C1 segment of cervical spinal cord (tissue), 14 donors: ENCODE data around the gene SRSF2.
A peak's percentile ranks its signal among the peaks of the same experiment; 100 is the strongest.
"Not testable (repeated sequence)": the region's sequence is repeated elsewhere in the genome, so short reads cannot be mapped to it uniquely, and the experiment has no call there.

Experiments used
- DNase-seq, 14 donors: peaks; one replicate each; lab custom pipeline; 2025; lab: John Stamatoyannopoulos, UW

SRSF2 gene

DNA sequence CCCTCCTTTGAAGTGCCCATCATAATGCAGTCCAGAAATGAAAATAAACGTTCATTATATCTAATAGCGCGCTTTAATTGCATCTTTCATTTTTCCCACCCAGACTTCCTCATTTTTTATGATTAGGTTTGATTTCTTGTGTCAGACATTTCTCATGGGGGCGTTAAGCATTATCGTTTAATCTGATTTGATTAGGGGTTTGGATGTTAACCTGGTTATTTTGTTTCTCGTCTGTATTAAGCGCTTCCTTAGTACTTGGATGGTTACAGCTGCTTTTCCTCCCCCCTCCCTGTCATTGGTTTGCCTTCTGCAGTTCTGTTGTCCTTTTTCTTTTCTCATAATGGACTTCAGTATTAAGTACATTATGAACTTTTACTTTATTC lies 1.3 kb upstream of the SRSF2 start:
- no peak for DNase-seq

DNA sequence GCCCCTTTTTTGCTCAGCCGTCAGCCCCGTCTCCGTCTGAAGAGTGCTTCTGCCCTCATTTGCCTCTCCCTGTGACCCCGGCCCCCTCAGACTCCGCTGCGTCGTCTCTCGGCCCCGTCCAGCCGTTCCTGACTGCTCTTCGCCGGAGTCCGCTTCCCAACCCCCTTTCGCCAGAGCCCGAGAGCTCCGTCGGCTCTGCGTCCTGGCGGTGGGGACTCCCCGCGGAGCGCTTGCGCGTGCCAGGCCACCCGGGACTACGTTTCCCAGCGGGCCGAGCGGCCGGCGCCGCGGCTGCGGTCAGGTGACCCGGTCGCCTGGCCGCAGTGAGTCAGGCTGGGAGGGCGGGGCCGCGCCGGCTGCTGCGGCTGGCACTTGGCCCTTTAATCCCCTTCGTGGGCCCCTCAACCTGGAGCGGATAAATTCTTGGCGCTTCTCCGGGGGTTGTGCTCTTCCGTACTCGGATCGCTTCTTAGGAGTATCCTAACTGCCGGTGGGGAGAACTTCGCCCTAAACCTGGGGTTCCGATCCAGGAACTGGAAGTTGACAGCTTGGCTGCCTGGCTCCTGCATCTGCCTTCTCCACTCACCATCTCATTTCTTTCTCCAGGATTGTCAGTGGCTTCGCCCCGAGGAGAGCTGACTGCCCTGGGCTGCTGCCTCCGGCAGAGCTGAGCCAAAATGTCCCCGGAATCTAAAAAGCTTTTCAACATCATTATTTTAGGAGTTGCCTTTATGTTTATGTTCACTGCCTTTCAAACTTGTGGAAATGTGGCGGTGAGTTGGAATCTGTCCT lies 741 bp upstream of the SRSF2 start, which contains the start of gene MFSD11:
MFSD11 (plus strand) TSS at position 444 of the 792 bp plus-strand sequence; CDS start at position 678, 234 bp downstream.
- DNase-seq, result peak in 13 of 14 donors; percentile 70 to 98 (median 96)

DNA sequence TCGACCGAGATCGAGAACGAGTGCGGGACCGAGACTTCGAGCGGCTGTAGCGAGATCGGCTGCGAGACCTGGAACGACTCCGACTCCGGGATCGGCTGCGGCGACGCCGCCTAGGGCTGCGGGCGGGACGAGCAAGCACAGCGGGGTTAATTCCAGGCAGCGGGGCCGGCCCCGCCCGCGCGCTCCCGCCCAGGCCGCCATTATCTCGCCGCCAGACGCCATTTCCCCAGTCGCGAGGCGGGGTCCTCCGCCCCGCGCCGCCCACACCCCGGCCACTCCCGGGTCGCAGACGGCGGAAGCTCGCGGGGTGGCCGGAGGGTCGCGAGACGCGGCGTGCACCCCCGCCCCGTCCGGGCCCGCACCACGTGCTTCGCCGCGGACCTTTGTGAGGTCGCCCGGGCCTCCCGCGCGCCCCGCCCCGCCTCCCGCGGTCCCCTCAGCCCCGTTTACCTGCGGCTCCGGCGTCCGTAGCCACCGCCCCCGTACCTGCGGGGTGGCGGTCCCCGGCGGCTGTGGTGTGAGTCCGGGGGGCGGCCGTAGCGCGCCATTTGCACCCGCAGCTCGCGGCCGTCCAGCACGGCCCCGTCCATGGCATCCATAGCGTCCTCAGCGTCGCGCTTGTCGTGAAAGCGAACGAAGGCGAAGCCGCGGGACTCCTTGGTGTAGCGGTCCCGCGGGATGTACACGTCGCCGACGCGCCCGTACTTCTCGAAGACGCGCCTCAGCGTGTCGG lies 616 bp downstream of the SRSF2 start:
- peak in 13 of 14 donors; percentile 26 to 84 (median 57) for DNase-seq

DNA sequence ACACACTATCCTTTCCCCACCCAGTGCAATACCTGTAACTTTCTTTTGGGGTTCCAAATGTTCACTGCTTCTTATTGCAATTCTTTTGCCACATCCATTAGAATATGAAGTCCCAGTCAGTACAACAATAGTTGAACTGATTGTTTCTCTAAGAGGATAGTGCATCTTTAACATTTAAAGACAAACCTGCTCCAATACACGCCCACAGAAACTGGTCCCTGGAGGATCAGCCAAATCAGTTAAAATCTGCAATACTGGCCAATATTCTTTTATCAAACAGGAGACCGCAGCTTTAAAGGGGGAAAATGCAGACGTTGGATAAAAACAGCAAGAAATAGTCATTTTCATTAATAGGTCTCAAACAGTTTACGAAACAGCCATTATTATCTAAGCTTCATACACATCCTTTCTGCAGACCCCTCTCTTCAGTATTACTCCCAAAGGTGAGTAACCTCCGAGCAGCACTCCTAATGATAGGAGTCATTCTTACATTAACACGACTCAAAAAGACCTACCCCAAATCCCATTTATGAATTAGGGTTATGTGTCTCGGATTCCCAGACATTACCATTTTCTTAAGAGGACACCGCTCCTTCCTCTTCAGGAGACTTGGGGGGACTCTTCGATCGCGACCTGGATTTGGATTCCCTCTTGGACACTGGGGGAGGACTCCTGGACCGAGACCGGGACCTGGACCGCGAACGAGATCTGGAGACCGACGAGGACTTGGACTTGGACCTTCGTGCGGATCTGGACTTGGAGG lies 1.4 kb downstream of the SRSF2 start:
- no peak for DNase-seq

DNA sequence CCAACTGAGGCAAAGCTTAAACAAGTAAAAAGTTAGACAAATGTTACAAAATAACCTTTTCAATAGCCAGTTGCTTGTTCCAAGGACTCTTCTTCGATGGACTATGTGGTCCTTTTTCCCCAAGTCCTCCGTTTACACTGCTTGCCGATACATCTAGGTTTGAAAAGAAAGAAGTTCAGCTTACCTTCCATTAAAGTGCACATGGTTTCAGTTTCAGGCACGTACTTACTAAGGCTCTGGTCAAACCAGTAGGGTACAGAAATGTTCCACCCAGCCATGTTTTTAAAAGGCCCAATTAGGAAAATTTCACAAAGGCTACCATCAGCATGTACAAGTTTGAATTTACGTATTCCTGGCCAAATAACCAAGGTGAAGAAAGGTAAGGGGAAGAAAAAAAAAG lies 2.1 kb downstream of the SRSF2 start:
- DNase-seq, result no peak

DNA sequence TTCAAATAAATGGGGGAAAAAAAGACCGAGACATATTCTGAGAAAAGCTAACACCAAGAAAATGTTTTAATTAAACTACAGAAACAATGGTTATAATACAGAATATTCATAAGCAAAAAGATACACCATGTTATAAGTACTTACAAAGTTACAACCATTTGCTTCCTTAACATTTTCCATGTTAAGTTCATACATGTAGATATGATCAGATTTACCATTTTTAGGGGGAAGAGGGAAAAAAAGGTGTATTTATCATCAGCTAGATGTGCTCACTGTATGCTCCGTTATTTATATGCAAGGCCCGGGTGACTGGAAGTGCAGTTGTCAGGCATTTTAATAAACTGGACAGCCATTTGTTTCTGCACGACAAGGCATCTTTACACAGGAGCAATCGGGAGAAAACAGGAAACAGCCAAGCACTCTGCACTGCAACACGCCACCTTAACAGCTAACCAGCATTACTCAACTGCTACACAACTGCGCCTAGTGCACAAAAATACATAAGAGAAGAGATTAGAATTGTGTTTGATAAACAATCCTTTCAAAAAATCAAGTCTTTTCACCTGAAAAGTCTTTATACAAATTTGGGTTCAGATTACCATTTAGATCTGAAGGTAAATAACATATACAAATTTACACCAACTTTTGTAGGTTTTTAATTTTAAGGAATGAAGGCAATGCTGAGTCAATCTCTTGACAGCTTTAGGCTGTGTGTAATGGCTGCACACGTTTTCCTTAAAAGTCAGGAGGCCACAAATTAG lies 2.9 kb downstream of the SRSF2 start:
- no peak for DNase-seq

DNA sequence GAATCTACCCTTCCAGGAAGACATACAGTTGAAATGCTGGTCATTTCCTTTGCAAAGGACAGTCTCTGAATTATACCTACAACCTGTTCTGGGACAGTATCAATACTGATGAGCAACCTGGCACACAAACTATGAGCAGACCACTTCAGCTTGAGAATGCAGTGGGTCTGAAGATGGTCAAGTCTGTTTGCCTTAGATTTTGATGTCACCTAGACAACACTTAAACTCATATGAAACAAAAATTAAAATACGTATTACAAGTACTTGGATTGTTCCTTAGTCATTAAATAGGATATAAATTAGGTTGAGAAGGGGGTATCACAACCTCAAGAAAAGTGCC lies 3.5 kb downstream of the SRSF2 start:
- DNase-seq, result no peak

DNA sequence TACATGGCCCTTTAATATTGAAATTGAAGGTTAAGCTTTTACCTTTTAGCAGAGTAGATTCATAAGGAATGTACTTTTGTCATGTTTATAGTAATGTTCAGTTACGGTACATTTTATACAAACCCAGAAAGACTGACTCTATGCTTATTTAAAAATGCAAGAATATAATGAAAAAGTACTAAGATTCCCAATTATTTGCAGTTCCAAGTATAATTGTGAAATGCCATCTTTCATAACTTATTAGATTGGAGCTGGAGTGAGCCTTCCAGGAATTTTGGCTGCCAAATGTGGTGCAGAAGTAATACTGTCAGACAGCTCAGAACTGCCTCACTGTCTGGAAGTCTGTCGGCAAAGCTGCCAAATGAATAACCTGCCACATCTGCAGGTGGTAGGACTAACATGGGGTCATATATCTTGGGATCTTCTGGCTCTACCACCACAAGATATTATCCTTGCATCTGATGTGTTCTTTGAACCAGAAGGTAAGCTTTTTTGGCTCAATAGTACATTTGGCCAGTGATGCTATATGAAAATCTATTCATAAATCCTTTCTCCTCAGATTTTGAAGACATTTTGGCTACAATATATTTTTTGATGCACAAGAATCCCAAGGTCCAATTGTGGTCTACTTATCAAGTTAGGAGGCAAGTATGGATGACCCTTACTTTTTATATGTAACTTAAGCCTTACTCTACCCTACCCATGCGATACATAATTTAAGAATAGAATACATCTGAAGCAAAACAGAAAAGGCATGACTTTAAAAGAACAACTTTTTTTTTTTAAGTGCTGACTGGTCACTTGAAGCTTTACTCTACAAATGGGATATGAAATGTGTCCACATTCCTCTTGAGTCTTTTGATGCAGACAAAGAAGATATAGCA lies 4.2 kb downstream of the SRSF2 start:
- DNase-seq, result no peak

DNA sequence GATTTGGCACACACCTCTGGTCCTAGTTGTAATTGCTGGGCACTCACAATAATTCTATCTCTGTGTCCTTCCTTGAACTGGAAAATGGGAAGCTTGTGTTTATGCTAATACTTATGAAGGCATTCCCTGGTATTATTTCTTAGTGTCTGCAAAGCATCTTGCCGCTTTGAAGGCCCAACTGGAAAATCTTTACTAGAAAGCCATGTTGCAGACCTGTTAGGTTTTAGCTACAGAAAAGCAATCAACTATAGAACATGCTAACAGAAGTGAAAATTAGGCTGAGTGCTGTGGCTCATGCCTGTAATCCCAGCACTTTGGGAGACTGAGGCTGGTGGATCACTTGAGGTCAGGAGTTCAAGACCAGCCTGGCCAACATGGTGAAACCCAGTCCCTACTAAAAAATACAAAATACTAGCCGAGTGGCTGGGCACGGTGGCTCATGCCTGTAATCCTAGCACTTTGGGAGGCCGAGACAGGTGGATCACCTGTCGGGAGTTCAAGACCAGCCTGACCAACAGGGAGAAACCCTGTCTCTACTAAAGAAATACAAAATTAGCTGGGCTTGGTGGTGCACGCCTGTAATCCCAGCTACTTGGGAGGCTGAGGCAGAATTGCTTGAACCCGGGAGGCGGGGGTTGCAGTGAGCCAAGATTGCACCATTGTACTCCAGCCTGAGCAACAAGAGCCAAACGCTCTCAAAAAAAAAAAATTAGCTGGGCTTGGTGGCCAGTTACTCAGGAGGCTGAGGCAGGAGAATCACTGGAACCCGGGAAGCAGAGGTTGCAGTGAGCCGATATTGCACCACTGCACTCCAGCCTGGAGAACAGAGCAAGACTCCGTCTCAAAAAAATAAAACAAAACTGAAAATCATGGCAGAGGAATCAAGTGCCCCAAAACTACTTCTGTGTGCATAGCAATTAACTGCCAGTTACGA lies 5.1 kb downstream of the SRSF2 start:
- not testable (repeated sequence) for DNase-seq

DNA sequence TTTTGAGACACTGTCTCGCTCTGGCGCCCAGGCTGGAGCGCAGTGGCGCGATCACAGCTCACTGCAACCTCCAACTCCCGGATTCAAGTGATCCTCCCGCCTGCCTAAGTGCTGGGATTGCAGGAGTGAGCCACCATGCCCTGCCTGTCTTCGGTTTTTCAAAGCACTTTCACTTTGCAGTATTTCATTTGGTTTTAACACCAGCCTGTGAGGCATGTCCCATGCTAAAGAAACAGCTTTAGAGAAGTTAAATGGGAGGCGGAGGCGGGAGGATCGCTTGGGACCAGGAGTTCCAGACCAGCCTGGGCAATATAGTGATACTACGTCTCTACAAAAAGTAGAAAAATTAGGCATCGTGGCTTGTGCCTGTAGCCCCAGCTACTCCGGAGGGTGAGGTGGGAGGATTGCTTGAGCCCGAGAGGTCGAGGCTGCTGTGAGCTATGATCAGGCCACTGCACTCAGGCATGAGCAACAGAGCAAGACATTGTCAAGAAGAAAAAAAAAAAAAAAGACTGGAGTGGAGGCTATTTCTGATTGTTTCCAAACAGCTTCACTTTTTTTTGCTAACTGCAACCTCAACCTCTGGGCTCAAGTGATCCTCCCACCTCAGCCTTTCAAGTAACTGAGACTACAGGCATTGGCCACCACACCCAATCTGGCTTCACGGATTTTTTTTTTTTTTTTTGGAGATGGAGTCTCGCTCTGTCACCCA lies 9.2 kb downstream of the SRSF2 start:
- DNase-seq, result peak in 2 of 14 donors; percentile 17

DNA sequence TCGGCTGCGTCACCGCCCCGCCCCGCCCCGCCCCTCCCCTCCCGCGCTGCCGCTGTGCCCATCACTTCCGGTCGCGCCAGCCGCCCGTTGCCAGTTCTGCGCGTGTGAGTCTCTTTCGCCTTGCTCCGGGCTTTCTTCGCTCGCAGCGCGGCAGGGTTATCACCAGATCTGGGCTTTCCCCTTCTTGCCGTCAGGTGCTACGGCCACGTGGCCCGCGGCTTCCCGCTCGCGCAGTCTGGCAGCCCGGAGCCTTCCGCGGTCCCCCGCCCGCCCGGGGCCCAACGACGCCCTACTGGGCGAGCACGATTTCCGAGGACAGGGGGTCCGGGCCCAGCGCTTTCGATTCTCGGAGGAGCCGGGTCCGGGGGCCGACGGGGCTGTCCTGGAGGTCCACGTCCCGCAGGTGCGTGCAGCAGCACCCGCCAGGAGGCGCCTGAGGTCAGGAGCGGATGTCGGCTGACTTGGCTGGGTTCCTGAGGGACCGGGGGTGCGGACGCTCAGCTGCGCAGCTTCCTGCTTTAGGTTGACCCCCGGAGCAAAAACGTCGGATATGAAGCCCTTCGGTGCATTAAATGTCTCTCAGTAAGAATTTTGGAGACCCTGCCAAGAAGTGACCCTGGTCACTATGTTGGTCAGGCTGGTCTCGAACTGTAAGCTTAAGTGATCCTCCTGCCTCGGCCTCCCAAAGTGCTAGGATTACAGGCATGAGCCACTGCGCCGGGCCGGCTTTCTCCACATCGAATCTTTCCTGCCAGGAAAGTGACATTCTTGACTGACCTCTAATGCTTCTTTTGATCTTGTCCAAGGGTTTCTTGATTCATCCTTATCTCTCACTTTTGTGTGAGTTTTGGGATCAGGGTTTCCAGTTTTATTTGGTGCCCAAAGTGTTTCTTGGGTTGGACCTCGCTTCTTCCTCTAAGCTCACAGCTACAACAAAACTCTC lies 10.1 kb downstream of the SRSF2 start, which contains the start of gene METTL23:
METTL23 (plus strand) TSS at position 64 of the 943 bp plus-strand sequence. CDS start 2,872 bp downstream, outside the sequence.
- DNase-seq, result peak in 8 of 14 donors; percentile 22 to 85 (median 81)

DNA sequence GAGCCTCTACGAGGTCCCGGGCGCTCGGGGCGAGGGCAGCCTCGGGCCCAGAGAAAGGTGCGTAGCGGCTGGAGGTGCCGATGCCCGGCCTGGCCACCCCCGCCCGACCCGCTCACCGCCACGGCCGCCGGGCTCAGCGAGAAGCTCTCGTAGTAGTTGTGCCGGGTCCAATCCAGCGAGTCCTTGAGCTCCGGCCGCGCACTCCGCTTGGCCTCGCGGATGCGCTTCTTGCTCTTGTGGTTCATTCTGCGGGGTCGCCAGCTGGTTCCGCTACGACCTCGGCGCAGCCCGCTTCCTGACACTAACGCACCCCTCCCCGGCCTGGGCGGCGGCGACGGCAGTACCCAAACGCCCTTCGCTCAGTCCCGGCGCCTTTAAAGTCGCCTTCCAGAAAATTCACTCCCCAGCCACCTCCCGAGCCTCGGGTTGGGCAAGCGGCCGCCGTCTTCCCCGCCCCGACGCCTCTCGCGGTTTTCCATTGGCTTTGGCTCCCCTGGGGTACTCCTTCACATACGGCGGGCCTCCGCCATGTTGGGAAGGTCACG lies 10.8 kb downstream of the SRSF2 start, which contains the start of gene JMJD6:
JMJD6 (minus strand) TSS at position 376 of the 545 bp plus-strand sequence; CDS start at position 245, 131 bp downstream.
- DNase-seq, result peak; percentile 70 to 99 (median 95)

DNA sequence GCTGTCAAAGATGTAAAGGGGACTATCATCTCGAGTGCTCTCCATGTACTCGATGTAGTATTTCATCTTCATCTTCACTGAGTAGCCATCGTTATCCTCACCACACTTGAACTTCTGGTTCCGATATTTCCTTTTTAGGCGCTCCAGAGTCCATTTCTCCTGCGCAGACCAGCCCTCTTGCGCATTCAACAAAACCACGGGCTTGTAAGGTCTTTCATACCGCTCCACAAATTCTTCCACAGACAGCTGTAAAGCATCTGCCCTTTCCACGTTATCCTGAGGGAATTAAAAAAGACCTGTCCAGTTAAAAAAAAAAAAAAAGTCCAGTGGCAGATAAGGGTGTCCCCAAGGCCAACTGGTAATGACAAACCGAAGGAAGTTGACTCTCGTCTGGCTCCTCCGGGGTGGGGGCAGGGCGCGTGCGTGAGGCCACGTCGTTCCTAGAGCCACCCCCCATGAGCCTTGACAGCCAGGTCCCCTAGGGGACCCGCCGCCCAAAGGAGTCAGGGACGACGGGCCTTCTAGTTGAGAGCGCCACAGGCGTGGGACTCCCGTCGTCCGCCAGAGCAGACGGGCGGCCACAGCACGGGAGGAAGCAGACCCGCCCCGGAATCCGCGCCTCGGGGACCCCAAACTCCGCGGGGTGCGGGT lies 11.4 kb downstream of the SRSF2 start:
- peak in 10 of 14 donors; percentile 49 to 82 (median 63) for DNase-seq

DNA sequence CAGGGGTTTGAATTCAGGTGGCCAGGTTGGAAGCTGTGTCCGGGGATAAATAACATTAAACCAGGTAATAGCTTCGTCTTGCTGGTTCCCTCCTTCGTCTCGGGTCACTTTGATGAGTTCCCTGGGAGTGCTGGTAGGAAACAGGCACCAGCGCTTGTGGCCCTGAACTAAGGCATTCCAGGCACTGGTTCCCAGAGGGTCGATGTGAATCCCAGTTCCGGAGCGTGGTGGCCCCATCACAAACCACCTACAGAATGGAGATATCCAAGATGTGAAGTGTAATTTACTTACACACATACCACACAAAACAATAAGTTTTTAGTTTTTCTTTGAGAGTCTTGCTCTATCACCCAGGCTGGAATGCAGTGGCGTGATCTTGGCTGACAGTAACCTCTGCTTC lies 13.3 kb downstream of the SRSF2 start:
- no peak for DNase-seq

DNA sequence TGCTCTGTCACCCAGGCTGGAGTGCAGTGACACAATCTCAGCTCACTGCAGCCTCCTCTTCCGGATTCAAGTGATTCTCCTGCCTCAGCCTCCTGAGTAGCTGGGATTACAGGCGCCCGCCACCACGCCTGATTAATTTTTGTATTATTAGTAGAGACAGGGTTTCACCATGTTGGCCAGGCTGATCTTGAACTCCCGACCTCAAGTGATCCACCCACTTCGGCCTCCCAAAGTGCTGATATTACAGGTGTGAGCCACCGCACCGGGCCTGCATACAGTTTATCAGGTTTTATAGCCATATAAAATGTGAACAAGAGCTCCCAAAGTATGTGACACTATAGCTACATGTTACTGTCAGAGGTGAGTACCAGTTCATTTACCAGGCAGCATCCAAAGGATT lies 14.2 kb downstream of the SRSF2 start:
- DNase-seq, result not testable (repeated sequence)

DNA sequence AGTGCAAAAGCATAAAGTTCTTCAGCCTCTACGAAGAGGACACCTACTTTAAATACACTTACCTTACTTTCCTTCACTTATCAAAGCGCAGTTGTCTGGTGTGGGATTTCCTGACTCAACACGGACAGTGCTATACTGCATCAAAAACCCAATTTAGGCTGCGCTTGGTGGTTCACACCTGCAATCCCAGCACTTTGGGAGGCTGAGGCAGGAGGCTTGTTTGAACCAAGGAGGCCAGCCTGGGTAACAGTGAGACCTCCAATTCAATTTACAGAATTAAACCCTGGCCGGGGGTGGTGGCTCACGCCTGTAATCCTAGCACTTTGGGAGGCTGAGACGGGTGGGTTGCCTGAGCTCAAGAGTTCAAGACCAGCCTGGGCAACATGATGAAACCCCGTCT lies 14.9 kb downstream of the SRSF2 start:
- no peak for DNase-seq
